ENCODE data around the gene GNG12.

Gene GNG12

DNA sequence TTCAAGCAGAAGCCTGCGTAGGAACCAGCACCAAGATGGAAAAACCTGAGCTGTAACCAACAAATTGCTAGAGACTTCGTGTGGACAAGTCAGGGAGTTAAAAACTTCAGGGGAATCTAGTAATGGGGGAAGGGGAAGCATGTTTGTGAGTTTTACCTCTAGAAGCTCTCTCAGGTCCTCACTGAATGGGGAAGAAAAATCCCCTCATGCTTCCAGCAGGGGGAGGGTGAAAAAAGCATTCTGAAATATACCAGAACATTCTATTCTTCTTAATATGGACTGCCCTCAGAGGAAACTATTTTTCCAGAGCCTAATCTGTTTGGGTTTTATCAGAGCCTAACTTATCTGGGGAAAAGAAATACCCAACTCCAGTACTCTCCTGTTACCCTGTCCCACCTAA lies 28.6 kb downstream of the GNG12 start:
- TF ChIP-seq CTCF (IDR thresholded peaks at IDR 0.05; ENCODE audit: borderline replicate concordance, control extremely low read depth, extremely low read depth, insufficient read depth, missing control alignments): no peak
- no peak for DNase-seq (ENCODE audit: low spot score)
- in situ Hi-C loops (cut with MboI; ENCODE audit: low sequenced_read_pairs, unreplicated experiment): no loop called here

- in situ Hi-C loops (cut with MboI; ENCODE audit: low sequenced_read_pairs, unreplicated experiment): no loop called here
- no peak for TF ChIP-seq CTCF (IDR thresholded peaks at IDR 0.05; ENCODE audit: borderline replicate concordance, control extremely low read depth, extremely low read depth, insufficient read depth, missing control alignments)
- DNase-seq (ENCODE audit: low spot score): no peak
These were observed 29.6 kb downstream of the GNG12 start for GRCh38 chr1:67803380-67804279.

DNA sequence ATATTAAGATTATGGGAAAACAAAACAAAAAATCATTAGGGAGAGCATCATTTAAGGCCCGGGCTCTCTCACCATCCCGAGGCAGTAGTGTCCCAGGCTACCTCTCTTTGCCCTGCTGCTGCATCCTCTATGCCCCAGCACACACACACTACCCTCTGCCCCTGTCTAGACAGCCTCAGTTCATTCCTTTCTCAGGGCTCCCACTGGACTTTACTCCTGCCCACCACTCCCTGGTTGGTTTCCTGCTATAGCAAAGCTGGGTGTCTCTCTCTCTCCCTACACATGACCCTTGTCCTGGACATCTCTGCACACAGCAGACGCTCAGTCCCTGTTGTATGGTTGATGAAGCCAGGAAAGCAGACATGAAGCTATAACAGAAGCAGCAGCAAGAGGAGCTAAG lies 30.7 kb downstream of the GNG12 start:
- DNase-seq (ENCODE audit: low spot score): no peak
- in situ Hi-C loops (cut with MboI; ENCODE audit: low sequenced_read_pairs, unreplicated experiment): no loop called here
- no peak for TF ChIP-seq CTCF (IDR thresholded peaks at IDR 0.05; ENCODE audit: borderline replicate concordance, control extremely low read depth, extremely low read depth, insufficient read depth, missing control alignments)

DNA sequence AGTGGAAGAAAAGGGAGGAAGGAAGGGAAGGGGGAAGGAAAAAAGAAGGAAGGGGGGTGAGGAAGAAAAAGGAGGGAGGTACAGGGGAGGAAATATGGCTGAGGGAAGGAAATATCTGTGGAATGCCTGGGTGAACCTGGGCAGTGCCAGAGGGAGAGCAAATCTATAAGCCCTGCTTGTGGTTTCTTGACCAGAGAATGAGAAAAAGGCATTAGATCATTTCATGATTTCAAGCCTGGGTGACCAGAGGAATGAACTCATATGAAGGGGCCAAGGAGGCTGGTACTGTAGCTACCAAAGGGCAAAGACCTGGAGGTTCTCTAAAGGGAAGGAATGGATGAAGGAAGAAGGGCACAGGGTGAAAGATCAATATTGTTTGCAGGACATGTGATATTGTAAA lies 31.4 kb downstream of the GNG12 start:
- in situ Hi-C loops (cut with MboI; ENCODE audit: low sequenced_read_pairs, unreplicated experiment): no loop called here
- DNase-seq (ENCODE audit: low spot score): no peak
- TF ChIP-seq CTCF (IDR thresholded peaks at IDR 0.05; ENCODE audit: borderline replicate concordance, control extremely low read depth, extremely low read depth, insufficient read depth, missing control alignments): no peak

- in situ Hi-C loops (cut with MboI; ENCODE audit: low sequenced_read_pairs, unreplicated experiment): no loop called here
- TF ChIP-seq CTCF (IDR thresholded peaks at IDR 0.05; ENCODE audit: borderline replicate concordance, control extremely low read depth, extremely low read depth, insufficient read depth, missing control alignments): no peak
- no peak for DNase-seq (ENCODE audit: low spot score)
These were observed 37.9 kb downstream of the GNG12 start for GRCh38 chr1:67795179-67795912.

- in situ Hi-C loops (cut with MboI; ENCODE audit: low sequenced_read_pairs, unreplicated experiment): no loop called here
- TF ChIP-seq CTCF (IDR thresholded peaks at IDR 0.05; ENCODE audit: borderline replicate concordance, control extremely low read depth, extremely low read depth, insufficient read depth, missing control alignments): no peak
- DNase-seq (ENCODE audit: low spot score): no peak
These were observed 39.7 kb downstream of the GNG12 start for GRCh38 chr1:67793562-67793961.
